Activated T-cell treated with anti-CD3 and anti-CD28 coated beads, Interleukin-2, amount 50 U/mL, for 24 hours (primary cell): ENCODE measurements around the gene BIN1.
A peak's percentile ranks its signal among the peaks of the same experiment; 100 is the strongest.

Source experiments
- DNase-seq: peaks from one replicate; pipeline ENCODE4 v3.0.0-alpha.2; 2020
- H3K27ac Mint-ChIP-seq: 2 replicates; pipeline ENCODE4 v1.8.0; 2020; ENCODE audit warnings: mild to moderate bottlenecking, mixed read lengths
- H3K27me3 Mint-ChIP-seq: 2 replicates; pipeline ENCODE4 v1.8.0; 2020; ENCODE audit warnings: mixed read lengths
- H3K36me3 Mint-ChIP-seq: 2 replicates; pipeline ENCODE4 v1.8.0; 2020; ENCODE audit warnings: low read depth, mixed read lengths
- H3K4me1 Mint-ChIP-seq: 2 replicates; pipeline ENCODE4 v1.8.0; 2020; ENCODE audit warnings: low read depth, mixed read lengths
- H3K4me3 Mint-ChIP-seq: 2 replicates; pipeline ENCODE4 v1.8.0; 2020; ENCODE audit warnings: mild to moderate bottlenecking, moderate library complexity, mixed read lengths
- H3K9me3 Mint-ChIP-seq: 2 replicates; pipeline ENCODE4 v1.8.0; 2020; ENCODE audit warnings: mixed read lengths

The BIN1 gene

GRCh38 chr2:127102521-127103242 is 4.3 kb downstream of the BIN1 start:
- Mint-ChIP-seq H3K4me1 (peaks cover 2% of the 10 kb centered on the region), H3K9me3 (no peaks in the 10 kb centered on the region), H3K36me3 (no peaks in the 10 kb centered on the region), H3K27me3 (peaks cover 10% of the 10 kb centered on the region), H3K4me3 (no peak overlapping the region), H3K27ac (no peak overlapping the region)
- no peak for DNase-seq

- no peak for DNase-seq
- H3K9me3 Mint-ChIP-seq, result no peaks in the 10 kb centered on the region
- H3K4me3 Mint-ChIP-seq, result no peak overlapping the region
- H3K27me3 Mint-ChIP-seq, result peaks cover 8% of the 10 kb centered on the region
- no peak overlapping the region for H3K27ac Mint-ChIP-seq
- no peaks in the 10 kb centered on the region for H3K36me3 Mint-ChIP-seq
- no peaks in the 10 kb centered on the region for H3K4me1 Mint-ChIP-seq
These were observed 5.0 kb downstream of the BIN1 start for GRCh38 chr2:127101756-127102477.

GRCh38 chr2:127101048-127101611 is 5.8 kb downstream of the BIN1 start:
- Mint-ChIP-seq H3K27me3 (peaks cover 8% of the 10 kb centered on the region), H3K4me3 (no peak overlapping the region), H3K9me3 (no peaks in the 10 kb centered on the region), H3K36me3 (no peaks in the 10 kb centered on the region), H3K27ac (no peak overlapping the region), H3K4me1 (no peaks in the 10 kb centered on the region)
- DNase-seq, result no peak

GRCh38 chr2:127100251-127101047 is 6.5 kb downstream of the BIN1 start:
- Mint-ChIP-seq H3K4me1 (no peaks in the 10 kb centered on the region), H3K27ac (no peak overlapping the region), H3K9me3 (no peaks in the 10 kb centered on the region), H3K4me3 (no peak overlapping the region), H3K36me3 (no peaks in the 10 kb centered on the region), H3K27me3 (peaks cover 8% of the 10 kb centered on the region)
- DNase-seq, result no peak

- Mint-ChIP-seq H3K36me3 (no peaks in the 10 kb centered on the region), H3K27me3 (no peaks in the 10 kb centered on the region), H3K4me1 (no peaks in the 10 kb centered on the region), H3K9me3 (no peaks in the 10 kb centered on the region), H3K4me3 (no peak overlapping the region), H3K27ac (no peak overlapping the region)
- no peak for DNase-seq
These were observed 8.2 kb downstream of the BIN1 start for GRCh38 chr2:127098711-127099110.

GRCh38 chr2:127097841-127098651 is 8.9 kb downstream of the BIN1 start:
- no peak overlapping the region for H3K4me3 Mint-ChIP-seq
- DNase-seq, result no peak
- peak overlapping the region; percentile 27 for H3K27ac Mint-ChIP-seq
- no peaks in the 10 kb centered on the region for H3K27me3 Mint-ChIP-seq
- H3K9me3 Mint-ChIP-seq, result no peaks in the 10 kb centered on the region
- H3K4me1 Mint-ChIP-seq, result peaks cover 4% of the 10 kb centered on the region
- H3K36me3 Mint-ChIP-seq, result no peaks in the 10 kb centered on the region

- Mint-ChIP-seq H3K27ac (no peak overlapping the region), H3K36me3 (no peaks in the 10 kb centered on the region), H3K9me3 (no peaks in the 10 kb centered on the region), H3K27me3 (no peaks in the 10 kb centered on the region), H3K4me3 (no peak overlapping the region), H3K4me1 (peaks cover 4% of the 10 kb centered on the region)
- DNase-seq, result no peak
These were observed 9.5 kb downstream of the BIN1 start for GRCh38 chr2:127097471-127097765.

GRCh38 chr2:127096718-127097470 is 10.1 kb downstream of the BIN1 start:
- Mint-ChIP-seq H3K36me3 (no peaks in the 10 kb centered on the region), H3K4me1 (peaks cover 4% of the 10 kb centered on the region), H3K4me3 (no peak overlapping the region), H3K27ac (no peak overlapping the region), H3K9me3 (no peaks in the 10 kb centered on the region), H3K27me3 (no peaks in the 10 kb centered on the region)
- no peak for DNase-seq

GRCh38 chr2:127096280-127096679 is 10.7 kb downstream of the BIN1 start:
- Mint-ChIP-seq H3K4me3 (no peak overlapping the region), H3K4me1 (peaks cover 4% of the 10 kb centered on the region), H3K27me3 (no peaks in the 10 kb centered on the region), H3K27ac (no peak overlapping the region), H3K9me3 (no peaks in the 10 kb centered on the region), H3K36me3 (no peaks in the 10 kb centered on the region)
- DNase-seq, result no peak

- no peaks in the 10 kb centered on the region for H3K27me3 Mint-ChIP-seq
- H3K4me1 Mint-ChIP-seq, result peaks cover 4% of the 10 kb centered on the region
- no peak overlapping the region for H3K4me3 Mint-ChIP-seq
- H3K36me3 Mint-ChIP-seq, result no peaks in the 10 kb centered on the region
- H3K27ac Mint-ChIP-seq, result no peak overlapping the region
- DNase-seq, result no peak
- no peaks in the 10 kb centered on the region for H3K9me3 Mint-ChIP-seq
These were observed 11.2 kb downstream of the BIN1 start for GRCh38 chr2:127095784-127096183.

GRCh38 chr2:127095367-127095641 is 11.7 kb downstream of the BIN1 start:
- H3K4me1 Mint-ChIP-seq, result peaks cover 4% of the 10 kb centered on the region
- no peaks in the 10 kb centered on the region for H3K36me3 Mint-ChIP-seq
- no peak overlapping the region for H3K27ac Mint-ChIP-seq
- DNase-seq, result no peak
- H3K27me3 Mint-ChIP-seq, result no peaks in the 10 kb centered on the region
- no peaks in the 10 kb centered on the region for H3K9me3 Mint-ChIP-seq
- H3K4me3 Mint-ChIP-seq, result no peak overlapping the region

- Mint-ChIP-seq H3K9me3 (no peaks in the 10 kb centered on the region), H3K36me3 (no peaks in the 10 kb centered on the region), H3K4me1 (peaks cover 4% of the 10 kb centered on the region), H3K4me3 (no peak overlapping the region), H3K27me3 (no peaks in the 10 kb centered on the region), H3K27ac (no peak overlapping the region)
- DNase-seq, result no peak
These were observed 12.2 kb downstream of the BIN1 start for GRCh38 chr2:127094509-127095366.

GRCh38 chr2:127093648-127094210 is 13.2 kb downstream of the BIN1 start:
- Mint-ChIP-seq H3K27me3 (no peaks in the 10 kb centered on the region), H3K4me1 (peaks cover 4% of the 10 kb centered on the region), H3K27ac (no peak overlapping the region), H3K36me3 (no peaks in the 10 kb centered on the region), H3K9me3 (no peaks in the 10 kb centered on the region), H3K4me3 (no peak overlapping the region)
- no peak for DNase-seq
